Mammary microvascular endothelial cell (primary cell): ENCODE data around the gene C16orf92. TPM values are rescaled to one million over a fixed set of nuclear protein-coding genes. Genes with fewer than 3 reads are reported as not detected.

Experiments used
- total RNA-seq: library from RNA; depleted of rRNA; stranded (reverse); fragments of >200 nt; gene quantifications from 2 replicates; pipeline ENCODE4 v1.2.3, GENCODE V29; 2015

Gene C16orf92, protein sequence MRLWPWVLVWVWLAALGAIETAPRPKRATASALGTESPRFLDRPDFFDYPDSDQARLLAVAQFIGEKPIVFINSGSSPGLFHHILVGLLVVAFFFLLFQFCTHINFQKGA
- total RNA-seq = not detected in 2 replicates

DNA sequence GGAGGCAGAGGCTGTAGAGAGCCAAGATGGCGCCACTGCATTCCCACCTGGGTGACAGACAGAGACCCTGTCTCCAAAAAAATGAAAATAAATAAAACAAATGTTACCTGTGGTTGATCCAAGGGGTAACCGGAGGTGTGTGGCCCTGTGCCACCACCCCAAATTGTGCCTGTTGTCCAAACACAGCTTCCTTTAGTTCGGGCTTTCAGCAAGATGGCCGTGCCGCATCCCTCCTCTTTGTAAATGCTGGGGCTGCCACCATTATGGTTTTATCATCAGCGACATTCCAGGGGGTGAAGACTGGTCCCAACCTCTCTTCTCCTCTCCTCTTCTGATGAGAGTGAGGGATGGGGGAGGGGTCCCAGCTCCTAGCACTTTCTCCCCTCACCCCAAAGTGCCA lies at the start of gene C16orf92:
TSS of gene C16orf92 (plus strand) at position 312 of the 400 bp plus-strand sequence. CDS start 143 bp downstream, outside the sequence.

DNA sequence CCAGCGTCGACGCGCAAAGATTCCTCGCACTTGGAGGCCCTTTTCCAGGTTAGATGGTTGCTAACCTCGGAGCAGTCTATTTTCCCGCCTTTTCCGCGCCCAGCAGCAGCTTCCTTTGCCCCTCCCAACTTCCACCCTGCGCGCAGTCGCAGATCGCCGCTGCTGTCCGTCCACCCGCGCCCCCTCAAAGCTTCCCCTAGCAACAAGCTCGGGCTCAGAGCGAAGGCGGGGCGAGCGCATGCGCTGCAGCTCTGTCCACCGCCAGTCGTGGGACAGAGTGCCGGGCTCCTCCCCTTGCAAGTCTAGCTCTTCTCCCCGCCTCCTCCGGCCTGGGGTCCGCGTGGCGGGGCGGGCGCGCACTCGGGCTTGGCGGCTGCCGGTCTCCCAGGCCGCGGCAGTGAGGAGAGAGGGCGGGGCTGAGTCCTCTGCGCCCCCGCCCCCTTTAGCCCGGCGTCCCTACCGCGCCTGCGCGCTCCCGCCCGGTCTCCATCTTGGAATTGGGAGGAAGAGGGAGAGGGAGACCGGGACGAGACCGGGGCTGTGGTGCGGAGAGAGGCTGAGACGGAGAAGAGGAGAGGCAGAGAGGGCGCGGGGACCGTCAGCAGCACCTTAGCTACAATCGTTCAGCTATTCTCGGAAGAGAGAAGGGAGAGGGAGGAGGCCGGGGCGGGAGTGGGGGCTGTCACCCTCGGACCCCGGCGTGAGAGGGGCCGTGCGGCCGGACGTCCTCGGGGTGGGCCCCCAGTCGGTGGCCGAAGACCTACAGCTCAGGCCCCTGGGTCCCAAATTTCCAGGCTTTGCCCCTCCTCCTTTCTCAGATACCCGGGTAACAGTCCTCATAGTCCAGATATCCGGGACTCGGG lies 49.4 kb upstream of the C16orf92 start, which contains the start of gene TAOK2:
TSS of gene TAOK2 (plus strand) at position 485 of the 863 bp plus-strand sequence. CDS start 3,905 bp downstream, outside the sequence.

DNA sequence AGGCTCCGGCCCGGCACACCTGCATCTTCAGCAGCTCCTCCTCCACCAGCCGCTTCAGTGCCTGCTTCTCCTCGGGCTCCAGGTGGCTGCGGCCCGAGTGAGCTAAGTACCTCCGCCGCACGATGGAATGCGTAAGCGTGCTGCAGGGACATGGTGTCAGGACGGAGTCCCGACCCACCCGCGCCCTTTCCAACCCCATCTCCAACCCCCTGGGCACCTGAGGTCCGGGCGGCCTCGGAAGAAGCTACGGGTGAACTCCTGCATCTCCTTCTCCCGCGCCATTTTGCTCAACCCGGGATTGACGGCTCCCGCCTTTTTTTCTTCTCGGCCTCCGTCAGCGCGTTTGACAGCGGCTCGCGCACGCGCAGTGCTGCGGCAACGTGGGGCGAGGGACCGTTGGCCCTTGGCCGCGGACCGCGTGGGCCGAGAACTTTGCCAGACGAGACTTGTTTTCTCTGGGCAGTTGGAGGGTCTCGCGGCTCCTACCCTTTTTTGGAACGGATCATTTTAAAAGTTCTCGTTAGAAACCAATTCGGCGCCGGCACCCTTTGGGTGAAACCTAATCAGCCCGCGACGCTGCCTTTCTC lies 27.6 kb upstream of the C16orf92 start, which contains the start of gene HIRIP3:
TSS of gene HIRIP3 (minus strand) at position 294 of the 587 bp plus-strand sequence. CDS start at position 282, 12 bp downstream.

DNA sequence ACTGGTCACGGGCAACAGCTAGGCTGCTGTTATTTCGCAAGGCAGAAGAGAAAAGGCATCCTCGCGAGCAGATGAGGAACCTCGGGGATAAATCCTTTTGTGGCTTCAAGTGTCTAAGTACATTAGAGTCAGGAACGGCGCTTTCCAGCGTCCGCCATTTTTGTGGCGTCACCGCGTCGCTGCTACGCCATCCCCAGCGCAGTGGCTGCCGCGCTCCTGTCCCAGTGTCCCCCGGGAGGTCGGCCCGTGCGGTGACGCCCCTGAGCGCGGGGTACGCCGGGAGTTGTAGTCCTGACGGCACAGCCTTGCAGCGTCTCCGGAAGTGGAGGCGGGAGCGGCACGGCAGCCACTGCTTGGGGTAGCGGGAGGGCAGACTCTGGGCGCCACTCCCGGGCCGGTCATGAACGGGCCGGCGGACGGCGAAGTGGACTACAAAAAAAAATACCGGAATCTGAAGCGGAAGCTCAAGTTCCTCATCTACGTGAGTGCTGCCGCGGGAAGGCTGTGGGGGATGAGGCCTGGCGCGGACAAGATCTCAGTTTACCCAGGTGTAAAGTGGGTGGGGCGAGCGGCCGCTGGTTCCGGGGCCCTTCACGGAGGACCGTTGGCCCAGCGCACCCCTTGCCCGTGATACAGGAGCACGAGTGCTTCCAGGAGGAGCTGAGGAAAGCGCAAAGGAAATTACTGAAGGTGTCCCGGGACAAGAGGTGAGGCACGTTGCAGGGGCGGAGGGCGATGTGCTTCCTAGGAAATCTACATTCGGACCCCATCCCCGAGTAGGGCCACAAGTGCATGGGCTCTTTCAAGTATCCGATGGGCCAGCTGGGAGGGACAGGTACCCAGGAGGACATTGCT lies 26.9 kb upstream of the C16orf92 start, which contains the start of gene INO80E:
TSS of gene INO80E (plus strand) at position 331 of the 855 bp plus-strand sequence. CDS start at position 401, 70 bp downstream.

GRCh38 chr16:30010844-30011713 lies 11.9 kb upstream of the C16orf92 start, which contains the start of gene DOC2A:
Gene DOC2A (minus strand): TSS chr16:30011027. CDS start chr16:30010222, 805 bp downstream.

DNA sequence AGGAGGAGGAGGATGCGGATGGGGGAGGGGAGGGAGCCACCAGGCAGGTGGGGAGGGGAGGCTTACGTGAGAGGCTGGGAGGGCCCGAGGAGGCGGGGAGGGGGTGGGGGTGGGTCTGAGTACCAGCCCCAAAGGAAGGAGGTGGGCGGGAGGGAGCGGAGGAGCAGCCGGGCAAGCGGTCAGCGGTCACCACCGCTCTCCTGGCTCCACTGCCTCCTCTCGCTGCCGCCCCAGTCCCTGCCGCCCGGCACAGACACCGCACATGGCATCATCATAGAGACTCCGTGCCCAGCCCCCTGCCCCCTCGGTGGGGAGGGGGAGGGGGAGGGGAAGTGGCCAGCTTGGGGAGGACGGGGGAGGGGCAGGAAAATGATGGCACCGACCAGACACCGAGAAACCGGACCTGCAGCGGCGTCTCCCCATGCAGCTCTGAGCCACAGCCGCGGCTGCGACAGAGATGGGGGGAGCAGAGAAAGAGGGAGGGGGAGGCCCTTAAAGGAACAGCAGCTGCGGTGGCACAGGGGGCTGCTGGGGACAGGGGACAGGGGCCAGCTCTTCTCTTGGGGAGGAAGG lies 7.9 kb downstream of the C16orf92 start, which contains the start of gene TLCD3B:
TSS of gene TLCD3B (minus strand) at position 431 of the 573 bp plus-strand sequence. CDS start 744 bp downstream, outside the sequence.

DNA sequence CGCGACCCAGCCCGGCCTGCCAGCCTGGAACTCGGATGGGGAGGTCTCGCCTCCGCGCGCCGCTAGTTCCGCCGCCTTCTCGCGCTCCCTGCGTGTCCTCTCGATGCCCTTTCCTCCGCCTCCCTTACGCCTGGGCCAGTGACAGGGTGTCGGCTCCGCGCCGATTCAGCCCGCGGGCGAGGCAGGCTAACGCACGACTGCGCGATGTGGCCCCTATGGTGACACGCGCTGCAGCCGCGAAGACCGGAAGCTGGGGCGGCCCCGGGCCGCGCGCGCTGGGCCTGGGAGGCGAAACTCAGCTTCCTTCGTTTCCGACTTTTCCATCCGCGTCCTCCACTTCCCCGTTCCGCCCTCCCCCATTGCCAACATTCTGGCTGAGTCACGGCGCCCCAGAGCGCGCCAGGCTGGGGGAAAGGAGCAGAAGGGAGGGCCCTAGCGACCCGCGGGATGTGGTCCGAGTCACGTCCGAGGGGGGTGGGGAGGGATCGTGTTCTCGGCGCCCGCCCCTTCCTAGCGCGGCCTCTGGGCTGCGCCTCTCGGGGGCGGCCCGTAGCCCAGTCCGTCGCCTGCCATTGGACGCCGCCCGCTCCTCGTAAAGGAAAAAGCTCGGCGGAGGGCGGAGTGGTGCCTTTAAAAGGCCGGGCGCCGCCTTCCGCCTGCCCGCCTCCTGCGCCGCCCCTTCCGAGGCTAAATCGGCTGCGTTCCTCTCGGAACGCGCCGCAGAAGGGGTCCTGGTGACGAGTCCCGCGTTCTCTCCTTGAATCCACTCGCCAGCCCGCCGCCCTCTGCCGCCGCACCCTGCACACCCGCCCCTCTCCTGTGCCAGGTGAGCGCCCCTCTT lies 42.3 kb downstream of the C16orf92 start, which contains the start of gene ALDOA:
TSS of gene ALDOA (plus strand) at position 659 of the 841 bp plus-strand sequence. CDS start 1,138 bp downstream, outside the sequence.

Other genes with a start within 250 kb of the C16orf92 start
- not detected in 2 replicates for gene ZG16, start 244.9 kb upstream of the C16orf92 start, total RNA-seq
- gene KIF22, start 232.4 kb upstream of the C16orf92 start, total RNA-seq = 67.1 and 77.1 TPM in 2 replicates
- gene MAZ, start 216.7 kb upstream of the C16orf92 start, total RNA-seq = 138 and 171 TPM in 2 replicates
- gene PRRT2, start 211.0 kb upstream of the C16orf92 start, total RNA-seq = not detected in 2 replicates
- 34.6 and 37.6 TPM in 2 replicates for gene PAGR1, start 207.0 kb upstream of the C16orf92 start, total RNA-seq
- gene MVP, start 202.7 kb upstream of the C16orf92 start, total RNA-seq = 320 and 330 TPM in 2 replicates
- 78.5 and 87.1 TPM in 2 replicates for gene CDIPT, start 160.0 kb upstream of the C16orf92 start, total RNA-seq
- 0.27 and 0.74 TPM in 2 replicates for gene SEZ6L2, start 123.6 kb upstream of the C16orf92 start, total RNA-seq
- 0.07 and 0.34 TPM in 2 replicates for gene ASPHD1, start 122.7 kb upstream of the C16orf92 start, total RNA-seq
- 6.9 and 10.1 TPM in 2 replicates for gene KCTD13, start 97.0 kb upstream of the C16orf92 start, total RNA-seq
- 145 and 159 TPM in 2 replicates for gene TMEM219, start 61.1 kb upstream of the C16orf92 start, total RNA-seq
- 72.7 and 73.7 TPM in 2 replicates for gene TAOK2, start 49.3 kb upstream of the C16orf92 start, total RNA-seq
- 12.1 and 19.0 TPM in 2 replicates for gene HIRIP3, start 27.6 kb upstream of the C16orf92 start, total RNA-seq
- 86.9 and 128 TPM in 2 replicates for gene INO80E, start 27.0 kb upstream of the C16orf92 start, total RNA-seq
- 0.39 TPM in 1 of 2 replicates, not detected in the other for gene DOC2A, start 12.2 kb upstream of the C16orf92 start, total RNA-seq
- 0.34 TPM in 1 of 2 replicates, not detected in the other for gene TLCD3B, start 8.1 kb downstream of the C16orf92 start, total RNA-seq
- 1,206 and 1,287 TPM in 2 replicates for gene ALDOA, start 42.6 kb downstream of the C16orf92 start, total RNA-seq
- gene PPP4C, start 52.8 kb downstream of the C16orf92 start, total RNA-seq = 120 and 147 TPM in 2 replicates
- gene TBX6, start 68.7 kb downstream of the C16orf92 start, total RNA-seq = 0.10 TPM in 1 of 2 replicates, not detected in the other
- gene YPEL3, start 73.0 kb downstream of the C16orf92 start, total RNA-seq = 17.7 and 21.3 TPM in 2 replicates
- gene GDPD3, start 90.3 kb downstream of the C16orf92 start, total RNA-seq = 0.49 and 0.80 TPM in 2 replicates
- gene MAPK3, start 100.0 kb downstream of the C16orf92 start, total RNA-seq = 127 and 147 TPM in 2 replicates
- 4.5 and 7.1 TPM in 2 replicates for gene CORO1A, start 160.4 kb downstream of the C16orf92 start, total RNA-seq
- 512 and 763 TPM in 2 replicates for gene BOLA2B, start 170.5 kb downstream of the C16orf92 start, total RNA-seq
- 31.9 and 47.6 TPM in 2 replicates for gene SLX1A, start 170.7 kb downstream of the C16orf92 start, total RNA-seq
- 9.0 and 26.8 TPM in 2 replicates for gene SULT1A3, start 176.1 kb downstream of the C16orf92 start, total RNA-seq
- 0.10 and 0.27 TPM in 2 replicates for gene NPIPB13, start 225.3 kb downstream of the C16orf92 start, total RNA-seq